ENCODE data around the gene EGFR. TPM values are rescaled to one million over a fixed set of nuclear protein-coding genes. Genes with fewer than 3 reads are reported as not detected.

EGFR gene
- total RNA-seq, 1 experiment from 2014 or later = not detected

DNA sequence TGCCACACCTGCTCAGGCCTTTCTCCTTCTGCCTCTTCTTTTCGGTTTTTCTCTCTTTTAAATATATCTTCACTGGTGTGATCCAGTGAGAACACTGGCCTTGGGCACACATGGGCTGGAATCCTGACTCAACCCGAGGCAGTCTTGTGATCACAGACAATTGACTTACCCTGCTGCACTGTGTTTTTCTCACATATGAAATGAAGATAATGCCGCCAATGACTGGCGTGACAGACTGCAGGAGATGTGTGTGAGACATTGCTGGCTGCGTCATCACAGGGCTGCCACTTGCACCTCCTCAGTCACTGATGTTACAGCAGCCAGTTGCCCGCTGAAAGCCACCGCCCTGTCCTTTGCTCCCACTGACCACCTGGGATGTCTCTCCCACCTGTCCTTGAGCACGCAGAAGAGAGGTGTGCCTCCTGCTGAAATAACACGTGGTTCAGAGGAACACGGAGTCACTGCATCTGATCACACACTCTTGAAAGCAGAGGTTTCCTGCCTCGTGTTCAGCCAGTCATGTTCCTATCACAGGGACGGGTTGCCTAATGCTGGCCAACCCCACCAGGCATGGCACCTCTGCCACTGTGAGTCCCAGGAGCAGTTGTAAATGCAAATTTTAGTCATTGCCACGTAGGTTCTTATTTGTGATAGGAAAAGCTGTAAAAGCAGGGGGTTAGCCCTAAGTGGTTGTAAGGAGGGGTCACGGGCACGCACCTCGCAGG lies 221.8 kb downstream of the EGFR start:
- no peaks in the 10 kb centered on the region for H3K4me1 ChIP-seq (ENCODE audit: low read length)

DNA sequence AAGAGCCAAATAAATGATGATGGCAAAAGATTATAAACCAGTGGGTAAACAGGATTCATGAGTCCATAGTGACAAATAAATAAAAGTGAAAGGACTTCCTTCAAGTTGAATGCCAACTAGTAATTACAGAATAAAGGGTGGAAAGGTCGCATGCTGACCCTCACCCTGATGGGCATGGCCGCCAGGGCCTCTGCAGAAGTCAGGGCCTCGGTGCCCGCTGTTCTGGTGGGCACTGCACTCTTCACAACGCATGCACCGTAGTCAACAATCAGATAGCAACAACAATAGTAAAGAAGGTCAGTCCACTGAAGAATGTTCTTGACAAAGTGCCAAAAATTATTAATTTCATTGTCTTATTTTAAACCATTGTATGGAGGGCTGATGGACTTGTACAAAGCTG lies 223.1 kb downstream of the EGFR start:
- Histone ChIP-seq H4K20me1 (ENCODE audit: insufficient read depth, low read depth, low read length) (no peaks in the 10 kb centered on the region), H3K27me3 (ENCODE audit: low read length) (no peaks in the 10 kb centered on the region), H3K4me3 (ENCODE audit: low read length) (no peak overlapping the region), H3K4me2 (ENCODE audit: low read depth, low read length, poor library complexity, severe bottlenecking) (no peak overlapping the region), H3K36me3 (ENCODE audit: insufficient read depth, low read length) (no peaks in the 10 kb centered on the region), H3K4me1 (ENCODE audit: low read length) (no peaks in the 10 kb centered on the region), H3K9me3 (ENCODE audit: low read length) (no peaks in the 10 kb centered on the region), H3K9ac (ENCODE audit: low read length) (no peak overlapping the region), H3K79me2 (ENCODE audit: low read length) (no peaks in the 10 kb centered on the region), H3K9me2 (replicated peaks; ENCODE audit: insufficient read depth, low read length) (no peaks in the 10 kb centered on the region), H3K27ac (ENCODE audit: low read length) (no peak overlapping the region), H2AFZ (ENCODE audit: low read length) (no peak overlapping the region)
- no peak for DNase-seq

More for the DNA sequence above, 221.8 kb downstream of the EGFR start:
- H3K4me2 ChIP-seq (ENCODE audit: low read depth, low read length, poor library complexity, severe bottlenecking) = no peak overlapping the region
- no peak for DNase-seq
- H2AFZ ChIP-seq (ENCODE audit: low read length) = no peak overlapping the region
- H3K9ac ChIP-seq (ENCODE audit: low read length) = no peak overlapping the region
- H4K20me1 ChIP-seq (ENCODE audit: insufficient read depth, low read depth, low read length) = no peaks in the 10 kb centered on the region
- no peaks in the 10 kb centered on the region for H3K9me2 ChIP-seq (replicated peaks; ENCODE audit: insufficient read depth, low read length)
- H3K79me2 ChIP-seq (ENCODE audit: low read length) = no peaks in the 10 kb centered on the region
- no peaks in the 10 kb centered on the region for H3K9me3 ChIP-seq (ENCODE audit: low read length)
- H3K27ac ChIP-seq (ENCODE audit: low read length) = no peak overlapping the region
- H3K27me3 ChIP-seq (ENCODE audit: low read length) = no peaks in the 10 kb centered on the region
- no peaks in the 10 kb centered on the region for H3K36me3 ChIP-seq (ENCODE audit: insufficient read depth, low read length)
- no peak overlapping the region for H3K4me3 ChIP-seq (ENCODE audit: low read length)

DNA sequence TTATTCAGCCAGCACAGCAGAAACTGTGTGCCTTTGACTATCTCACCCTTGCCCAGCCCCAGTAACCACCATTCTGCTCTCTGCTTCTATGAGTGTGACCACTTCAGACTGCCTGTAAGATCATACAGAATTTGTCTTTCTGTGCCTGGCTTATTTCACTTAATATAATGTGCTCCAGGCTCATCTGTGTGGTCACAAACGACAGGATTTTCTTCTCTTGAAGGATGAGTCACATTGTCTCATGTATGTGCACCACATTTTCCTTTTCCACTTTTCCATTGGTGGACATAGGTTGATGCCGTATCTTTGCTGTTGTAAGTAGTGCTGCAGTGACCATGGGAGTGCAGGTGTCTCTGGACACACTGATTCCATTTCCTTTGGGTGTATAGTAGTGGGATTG lies 223.8 kb downstream of the EGFR start:
- H3K9me2 ChIP-seq (replicated peaks; ENCODE audit: insufficient read depth, low read length) = no peaks in the 10 kb centered on the region
- H3K9me3 ChIP-seq (ENCODE audit: low read length) = no peaks in the 10 kb centered on the region
- H3K4me2 ChIP-seq (ENCODE audit: low read depth, low read length, poor library complexity, severe bottlenecking) = no peak overlapping the region
- H3K79me2 ChIP-seq (ENCODE audit: low read length) = no peaks in the 10 kb centered on the region
- no peaks in the 10 kb centered on the region for H4K20me1 ChIP-seq (ENCODE audit: insufficient read depth, low read depth, low read length)
- H3K27me3 ChIP-seq (ENCODE audit: low read length) = no peaks in the 10 kb centered on the region
- H3K4me1 ChIP-seq (ENCODE audit: low read length) = no peaks in the 10 kb centered on the region
- H3K9ac ChIP-seq (ENCODE audit: low read length) = no peak overlapping the region
- no peak for DNase-seq
- H3K27ac ChIP-seq (ENCODE audit: low read length) = no peak overlapping the region
- H3K36me3 ChIP-seq (ENCODE audit: insufficient read depth, low read length) = no peaks in the 10 kb centered on the region
- no peak overlapping the region for H3K4me3 ChIP-seq (ENCODE audit: low read length)
- no peak overlapping the region for H2AFZ ChIP-seq (ENCODE audit: low read length)

DNA sequence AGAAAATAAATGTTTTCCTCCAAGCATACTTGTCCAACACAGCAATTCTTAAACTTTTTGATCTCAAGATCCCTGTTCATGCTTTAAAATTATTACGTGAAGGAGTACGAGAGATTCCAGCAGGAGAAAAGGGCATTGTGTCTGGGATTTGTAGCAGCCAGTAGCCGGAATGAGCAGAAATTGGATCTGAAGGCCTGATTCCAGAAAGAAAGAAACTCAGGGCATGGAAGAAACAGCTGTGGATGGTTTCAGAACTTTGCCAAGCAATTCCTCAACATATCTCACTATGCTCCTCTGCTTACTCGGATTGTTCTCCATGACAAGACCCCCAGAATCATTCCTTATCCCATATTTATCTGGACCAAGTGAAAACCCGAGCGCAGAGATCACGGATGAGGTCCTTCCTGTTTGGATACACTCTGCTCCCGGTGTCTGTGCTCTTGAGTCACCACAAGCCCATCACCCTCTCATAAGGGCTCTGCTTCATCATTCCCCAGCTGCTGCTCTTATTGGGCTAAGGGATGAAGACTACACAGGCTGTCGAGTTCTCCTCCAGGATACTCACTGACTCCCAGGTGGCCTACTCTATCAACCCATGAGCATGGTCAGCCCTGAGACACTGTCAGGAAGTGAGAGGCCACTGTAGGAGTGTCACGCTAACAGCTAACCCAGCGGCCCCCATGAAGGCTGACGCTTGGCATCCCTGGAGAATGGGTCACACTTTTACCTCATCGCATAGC lies 225.4 kb downstream of the EGFR start:
- no peaks in the 10 kb centered on the region for H3K79me2 ChIP-seq (ENCODE audit: low read length)
- no peak overlapping the region for H3K27ac ChIP-seq (ENCODE audit: low read length)
- H3K4me1 ChIP-seq (ENCODE audit: low read length) = no peaks in the 10 kb centered on the region
- no peaks in the 10 kb centered on the region for H4K20me1 ChIP-seq (ENCODE audit: insufficient read depth, low read depth, low read length)
- H3K4me3 ChIP-seq (ENCODE audit: low read length) = no peak overlapping the region
- H2AFZ ChIP-seq (ENCODE audit: low read length) = no peak overlapping the region
- H3K9ac ChIP-seq (ENCODE audit: low read length) = no peak overlapping the region
- DNase-seq = no peak
- H3K27me3 ChIP-seq (ENCODE audit: low read length) = 0 out of 2 replicates have a peak, but pooled peaks cover 2% of the 10 kb centered on the region
- H3K9me3 ChIP-seq (ENCODE audit: low read length) = no peaks in the 10 kb centered on the region
- H3K9me2 ChIP-seq (replicated peaks; ENCODE audit: insufficient read depth, low read length) = no peaks in the 10 kb centered on the region
- H3K4me2 ChIP-seq (ENCODE audit: low read depth, low read length, poor library complexity, severe bottlenecking) = no peak overlapping the region
- H3K36me3 ChIP-seq (ENCODE audit: insufficient read depth, low read length) = no peaks in the 10 kb centered on the region

DNA sequence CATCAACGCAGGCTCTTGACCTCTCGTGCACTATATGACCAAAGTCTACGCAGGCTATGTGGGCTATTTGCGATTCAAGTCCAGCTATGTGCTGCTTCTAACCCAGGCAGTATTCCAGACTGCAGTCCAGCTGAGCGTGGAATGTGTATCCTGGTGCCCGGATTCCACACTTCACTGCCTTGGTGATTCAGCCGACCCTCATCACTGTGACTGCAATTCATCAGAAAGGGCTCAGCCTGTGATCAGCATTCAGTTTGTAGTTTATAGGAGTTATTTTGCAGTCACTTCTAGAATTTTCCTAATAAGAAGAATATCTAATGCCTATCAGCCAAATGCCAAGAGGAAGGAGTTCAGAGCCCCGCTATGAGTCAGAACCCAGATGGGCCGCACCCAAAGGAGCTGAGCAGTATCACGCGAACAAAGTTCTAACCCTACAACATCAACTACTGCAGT lies 226.5 kb downstream of the EGFR start:
- Histone ChIP-seq H3K9me2 (replicated peaks; ENCODE audit: insufficient read depth, low read length) (no peaks in the 10 kb centered on the region), H3K4me2 (ENCODE audit: low read depth, low read length, poor library complexity, severe bottlenecking) (no peak overlapping the region), H4K20me1 (ENCODE audit: insufficient read depth, low read depth, low read length) (no peaks in the 10 kb centered on the region), H3K27me3 (ENCODE audit: low read length) (0 out of 2 replicates have a peak, but pooled peaks cover 2% of the 10 kb centered on the region), H2AFZ (ENCODE audit: low read length) (no peak overlapping the region), H3K4me3 (ENCODE audit: low read length) (no peak overlapping the region), H3K36me3 (ENCODE audit: insufficient read depth, low read length) (no peaks in the 10 kb centered on the region), H3K4me1 (ENCODE audit: low read length) (no peaks in the 10 kb centered on the region), H3K27ac (ENCODE audit: low read length) (no peak overlapping the region), H3K9ac (ENCODE audit: low read length) (no peak overlapping the region), H3K9me3 (ENCODE audit: low read length) (no peaks in the 10 kb centered on the region), H3K79me2 (ENCODE audit: low read length) (no peaks in the 10 kb centered on the region)
- DNase-seq = no peak

DNA sequence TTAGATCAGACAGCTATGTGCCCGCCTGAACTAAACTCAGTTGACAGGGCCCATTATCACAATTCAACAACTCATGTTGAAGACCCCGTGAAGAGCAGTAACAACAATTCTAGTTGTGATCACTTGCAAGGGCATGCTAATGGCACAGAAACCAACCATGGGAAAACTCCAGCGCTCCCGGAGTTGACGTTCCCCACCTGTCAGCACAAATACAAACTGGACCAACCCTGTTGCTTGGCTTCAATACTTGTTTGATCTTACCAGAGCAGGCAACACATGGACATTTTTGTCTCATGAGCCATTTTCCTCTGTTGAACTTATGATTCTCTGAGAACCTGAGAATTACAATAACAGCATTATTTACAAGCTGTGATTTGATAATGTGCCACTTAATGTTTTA lies 227.4 kb downstream of the EGFR start:
- no peak overlapping the region for H3K27ac ChIP-seq (ENCODE audit: low read length)
- H3K4me1 ChIP-seq (ENCODE audit: low read length) = no peaks in the 10 kb centered on the region
- no peaks in the 10 kb centered on the region for H3K9me3 ChIP-seq (ENCODE audit: low read length)
- no peaks in the 10 kb centered on the region for H3K79me2 ChIP-seq (ENCODE audit: low read length)
- H3K4me2 ChIP-seq (ENCODE audit: low read depth, low read length, poor library complexity, severe bottlenecking) = no peak overlapping the region
- no peak for DNase-seq
- no peaks in the 10 kb centered on the region for H4K20me1 ChIP-seq (ENCODE audit: insufficient read depth, low read depth, low read length)
- H3K27me3 ChIP-seq (ENCODE audit: low read length) = 0 out of 2 replicates have a peak, but pooled peaks cover 2% of the 10 kb centered on the region
- no peaks in the 10 kb centered on the region for H3K9me2 ChIP-seq (replicated peaks; ENCODE audit: insufficient read depth, low read length)
- no peaks in the 10 kb centered on the region for H3K36me3 ChIP-seq (ENCODE audit: insufficient read depth, low read length)
- no peak overlapping the region for H3K9ac ChIP-seq (ENCODE audit: low read length)
- H2AFZ ChIP-seq (ENCODE audit: low read length) = no peak overlapping the region
- no peak overlapping the region for H3K4me3 ChIP-seq (ENCODE audit: low read length)

DNA sequence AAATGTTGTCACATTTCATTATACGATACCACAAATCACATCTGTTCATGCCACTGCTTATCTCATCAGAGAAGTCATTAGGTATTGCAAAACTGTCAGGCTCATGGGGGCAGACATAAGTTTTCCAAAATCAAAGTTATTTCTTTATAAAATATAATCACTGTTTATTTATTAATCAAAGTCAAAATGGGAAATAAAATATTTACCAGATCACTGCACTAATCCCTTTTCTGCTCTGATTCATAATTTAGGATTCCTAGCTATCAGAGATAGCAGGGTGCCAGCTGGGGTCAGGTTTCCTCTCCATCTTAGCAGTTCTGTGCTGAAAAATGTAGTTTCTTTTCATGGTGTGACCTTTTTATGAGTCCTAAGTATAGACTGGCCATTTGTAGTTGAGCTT lies 228.6 kb downstream of the EGFR start:
- Histone ChIP-seq H3K27me3 (ENCODE audit: low read length) (0 out of 2 replicates have a peak, but pooled peaks cover 2% of the 10 kb centered on the region), H3K9me3 (ENCODE audit: low read length) (no peaks in the 10 kb centered on the region), H3K36me3 (ENCODE audit: insufficient read depth, low read length) (no peaks in the 10 kb centered on the region), H3K27ac (ENCODE audit: low read length) (no peak overlapping the region), H3K79me2 (ENCODE audit: low read length) (no peaks in the 10 kb centered on the region), H3K4me2 (ENCODE audit: low read depth, low read length, poor library complexity, severe bottlenecking) (no peak overlapping the region), H3K9ac (ENCODE audit: low read length) (no peak overlapping the region), H3K4me3 (ENCODE audit: low read length) (no peak overlapping the region), H2AFZ (ENCODE audit: low read length) (no peak overlapping the region), H3K4me1 (ENCODE audit: low read length) (no peaks in the 10 kb centered on the region), H4K20me1 (ENCODE audit: insufficient read depth, low read depth, low read length) (no peaks in the 10 kb centered on the region), H3K9me2 (replicated peaks; ENCODE audit: insufficient read depth, low read length) (no peaks in the 10 kb centered on the region)
- no peak for DNase-seq

DNA sequence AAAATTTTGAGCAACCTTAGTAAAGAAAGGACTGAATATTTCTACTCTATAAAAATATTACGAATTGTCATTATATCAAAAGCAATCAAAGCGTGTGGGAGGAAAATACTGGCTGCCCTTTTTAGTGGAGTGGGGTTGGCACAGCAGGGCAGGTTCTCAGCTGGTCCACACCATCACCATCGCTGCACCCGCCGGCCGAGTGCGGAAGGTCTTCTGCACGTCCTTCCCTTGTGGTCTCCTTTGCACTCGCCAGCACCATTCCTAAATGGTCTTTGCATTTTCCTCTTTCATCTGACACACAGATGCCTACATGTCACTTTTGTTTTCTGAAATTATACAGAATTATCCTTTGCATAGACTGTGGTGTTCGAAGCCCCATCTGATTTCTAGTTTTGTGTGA lies 229.7 kb downstream of the EGFR start:
- H2AFZ ChIP-seq (ENCODE audit: low read length) = no peak overlapping the region
- no peak overlapping the region for H3K4me2 ChIP-seq (ENCODE audit: low read depth, low read length, poor library complexity, severe bottlenecking)
- H3K9me3 ChIP-seq (ENCODE audit: low read length) = no peaks in the 10 kb centered on the region
- no peaks in the 10 kb centered on the region for H3K79me2 ChIP-seq (ENCODE audit: low read length)
- no peak overlapping the region for H3K9ac ChIP-seq (ENCODE audit: low read length)
- no peak overlapping the region for H3K4me3 ChIP-seq (ENCODE audit: low read length)
- no peak for DNase-seq
- no peaks in the 10 kb centered on the region for H4K20me1 ChIP-seq (ENCODE audit: insufficient read depth, low read depth, low read length)
- H3K27me3 ChIP-seq (ENCODE audit: low read length) = 0 out of 2 replicates have a peak, but pooled peaks cover 2% of the 10 kb centered on the region
- no peak overlapping the region for H3K27ac ChIP-seq (ENCODE audit: low read length)
- H3K9me2 ChIP-seq (replicated peaks; ENCODE audit: insufficient read depth, low read length) = no peaks in the 10 kb centered on the region
- H3K4me1 ChIP-seq (ENCODE audit: low read length) = no peaks in the 10 kb centered on the region
- H3K36me3 ChIP-seq (ENCODE audit: insufficient read depth, low read length) = no peaks in the 10 kb centered on the region
